Stimulated activated naive CD4-positive, alpha-beta T cell (primary cell): ENCODE data around the gene CD160.
"Not testable (repeated sequence)": the region's sequence is repeated elsewhere in the genome, so short reads cannot be mapped to it uniquely, and the experiment has no call there.

ENCODE experiments used
- DNase-seq, 6 experiments: peaks; one replicate each; lab custom pipeline; 2025; lab: John Stamatoyannopoulos, UW

The CD160 gene, protein sequence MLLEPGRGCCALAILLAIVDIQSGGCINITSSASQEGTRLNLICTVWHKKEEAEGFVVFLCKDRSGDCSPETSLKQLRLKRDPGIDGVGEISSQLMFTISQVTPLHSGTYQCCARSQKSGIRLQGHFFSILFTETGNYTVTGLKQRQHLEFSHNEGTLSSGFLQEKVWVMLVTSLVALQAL

DNA sequence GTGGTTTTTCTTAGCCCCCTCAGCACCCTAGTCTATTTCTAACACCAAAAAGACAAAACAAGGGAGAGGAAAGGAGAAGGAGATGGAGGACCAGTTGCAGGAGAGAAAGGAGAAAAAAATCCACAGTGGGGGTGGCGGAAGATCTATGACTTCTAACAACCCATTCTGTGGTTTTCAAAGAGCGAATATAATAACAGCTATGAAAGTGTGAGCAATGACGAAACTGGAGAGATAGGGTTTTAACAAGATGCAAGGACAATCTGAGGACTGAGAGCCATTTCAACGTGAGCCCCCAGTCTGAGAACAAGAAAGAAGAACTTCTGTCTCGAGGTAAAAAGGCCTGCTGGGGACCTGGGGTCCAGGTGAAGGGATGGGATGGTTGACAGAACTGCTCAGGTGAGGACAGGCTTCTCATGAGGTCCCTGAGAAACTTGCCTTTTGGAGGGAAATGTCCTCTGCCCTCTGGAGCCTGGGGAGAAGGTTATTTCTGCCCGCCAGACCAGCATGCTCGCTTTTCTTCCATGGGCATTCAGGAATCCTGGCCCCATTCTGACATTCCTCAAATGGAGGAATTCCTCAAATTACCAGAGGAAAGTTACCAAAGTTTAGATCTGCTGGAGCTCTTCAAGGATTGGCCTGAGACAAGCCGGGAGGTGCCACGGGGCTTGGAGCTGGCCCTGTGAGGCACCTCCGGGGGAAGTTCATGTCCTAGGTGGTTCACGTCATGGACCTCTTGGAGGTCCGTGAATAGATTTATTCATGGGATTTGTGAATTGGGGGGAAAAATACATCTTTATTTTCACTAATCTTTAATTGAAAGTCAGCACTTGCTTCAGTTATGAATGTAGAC, at the start of gene CD160:
Gene CD160 (plus strand): TSS at position 270 of the 850 bp plus-strand sequence. CDS start 8,829 bp downstream, outside the sequence.
- no peak for DNase-seq

DNA sequence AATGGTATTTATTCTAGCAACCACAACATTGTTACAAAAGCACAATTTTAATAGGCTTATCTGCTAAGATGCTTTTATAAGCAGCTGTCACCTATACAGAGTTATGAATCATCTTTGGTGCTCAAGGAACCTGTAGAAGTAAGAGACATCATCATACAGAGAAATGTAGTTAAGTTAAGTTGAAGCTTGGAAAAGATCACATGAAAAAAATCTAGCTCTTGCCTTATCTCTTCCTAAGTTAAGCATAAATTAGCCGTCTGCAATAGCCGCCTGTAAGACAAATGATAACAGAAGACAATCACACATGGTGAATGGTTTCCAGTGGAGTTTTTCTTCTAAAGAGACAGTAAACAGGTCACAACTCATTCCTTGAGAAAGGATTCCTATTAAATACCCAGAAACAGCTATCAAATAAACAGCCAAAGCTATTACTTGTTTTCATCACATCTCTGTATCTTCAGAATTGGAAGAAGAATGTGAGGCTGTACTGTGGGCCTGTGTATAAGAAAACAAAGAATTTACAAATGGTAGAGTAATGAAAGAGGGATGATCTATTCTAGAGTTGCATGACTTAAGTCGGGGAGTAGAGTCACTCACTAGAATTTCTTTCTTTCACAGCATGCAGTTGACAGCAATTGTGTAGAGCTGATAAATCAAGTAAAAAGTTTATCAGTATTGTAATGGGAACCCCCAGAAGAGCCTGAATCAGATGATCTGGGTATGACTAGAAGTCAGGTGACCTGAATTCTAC, 48.1 kb upstream of the CD160 start:
- DNase-seq: not testable (repeated sequence)

DNA sequence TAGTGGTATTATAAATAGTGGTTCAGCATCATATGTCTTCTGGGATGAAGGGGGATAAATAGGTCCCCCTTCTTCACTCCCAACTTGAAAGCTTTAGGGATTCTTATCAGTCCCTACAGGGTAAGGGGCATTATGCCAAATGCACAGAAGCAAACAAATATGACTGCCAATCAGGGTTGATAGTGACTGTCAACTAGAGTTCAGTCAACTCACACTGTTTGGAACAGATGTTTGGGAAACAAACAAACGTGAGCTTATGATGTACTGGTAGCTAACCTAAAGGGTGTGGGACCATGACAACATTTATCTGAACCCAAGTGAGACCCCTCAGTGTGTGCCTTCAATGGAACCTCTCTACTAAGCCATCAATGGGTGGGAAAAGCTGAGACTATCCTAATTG, 46.1 kb upstream of the CD160 start:
- not testable (repeated sequence) for DNase-seq

DNA sequence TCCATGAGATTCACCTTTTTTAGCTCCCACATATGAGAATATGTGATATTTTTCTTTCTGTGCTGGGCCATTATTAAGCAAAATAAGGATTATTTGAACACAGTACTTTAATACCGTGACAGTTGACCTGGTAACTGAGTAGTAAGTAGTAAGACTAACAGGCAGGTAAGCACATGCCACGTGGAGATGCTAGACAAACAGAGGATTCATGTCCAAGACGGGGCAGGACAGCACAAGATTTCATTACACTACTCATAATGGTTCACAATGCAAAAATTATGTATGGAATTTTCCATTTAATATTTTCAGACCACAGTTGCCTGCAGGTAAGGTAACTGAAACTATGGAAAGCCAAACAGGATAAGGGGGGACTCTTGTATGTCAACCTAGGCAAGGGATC, 34.4 kb upstream of the CD160 start:
- not testable (repeated sequence) for DNase-seq

DNA sequence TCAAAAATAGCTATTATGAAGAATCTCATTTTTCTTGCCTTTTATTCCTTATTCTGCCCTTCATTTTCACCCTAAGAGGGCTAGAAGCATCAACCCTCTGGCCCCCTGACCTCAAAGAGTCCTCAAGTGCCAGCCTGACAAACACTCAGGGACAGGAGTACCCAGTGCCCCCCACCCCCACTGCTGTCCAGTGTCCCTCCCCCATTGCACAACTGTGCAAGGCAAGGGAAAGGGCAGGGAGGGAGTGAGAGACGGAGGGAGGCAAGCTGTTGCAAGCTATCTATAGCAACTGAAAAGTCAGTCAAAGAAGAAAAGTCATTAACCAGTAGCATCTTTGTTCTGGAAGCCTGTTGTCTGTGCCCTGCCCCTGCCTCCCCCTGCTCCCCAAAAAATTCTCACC, 33.2 kb upstream of the CD160 start:
- DNase-seq: not testable (repeated sequence)

DNA sequence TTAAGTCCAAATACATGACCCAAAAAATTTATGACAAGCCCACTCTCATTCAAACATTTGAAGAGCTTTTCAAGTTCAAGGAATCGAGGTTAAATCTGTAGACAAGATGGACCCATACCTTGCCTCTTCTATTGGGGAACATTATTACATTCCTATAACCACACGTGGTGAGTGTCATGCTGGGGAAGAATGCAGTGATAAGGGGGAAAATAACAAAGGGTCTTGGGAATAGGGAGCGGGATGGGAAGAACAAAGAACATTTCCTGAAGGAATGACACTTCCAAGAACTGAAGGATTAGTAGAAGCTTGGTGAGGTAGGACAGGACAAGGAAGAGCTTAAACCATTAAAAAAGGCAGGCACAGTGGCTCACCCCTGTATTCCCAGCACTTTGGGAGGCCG, 31.0 kb upstream of the CD160 start:
- DNase-seq: no peak

DNA sequence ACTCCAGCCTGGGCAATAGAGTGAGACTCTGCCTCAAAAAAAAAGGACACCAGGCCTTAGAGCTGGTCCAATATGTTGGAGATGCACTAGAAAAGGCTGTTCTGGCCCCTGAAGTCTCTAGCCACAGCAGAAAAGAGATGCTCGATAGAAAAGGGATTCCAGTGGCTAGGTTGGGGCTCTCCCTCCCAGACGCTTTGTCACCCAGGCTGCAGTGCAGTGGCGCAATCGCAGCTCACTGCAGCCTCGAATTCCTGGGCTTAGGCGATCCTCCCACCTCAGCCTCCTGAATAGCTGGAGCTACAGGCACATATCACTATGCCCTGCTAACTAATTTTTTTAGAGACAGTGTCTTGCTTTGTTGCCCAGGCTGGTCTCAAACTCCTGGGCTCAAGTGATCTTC, 30.4 kb upstream of the CD160 start:
- no peak for DNase-seq

DNA sequence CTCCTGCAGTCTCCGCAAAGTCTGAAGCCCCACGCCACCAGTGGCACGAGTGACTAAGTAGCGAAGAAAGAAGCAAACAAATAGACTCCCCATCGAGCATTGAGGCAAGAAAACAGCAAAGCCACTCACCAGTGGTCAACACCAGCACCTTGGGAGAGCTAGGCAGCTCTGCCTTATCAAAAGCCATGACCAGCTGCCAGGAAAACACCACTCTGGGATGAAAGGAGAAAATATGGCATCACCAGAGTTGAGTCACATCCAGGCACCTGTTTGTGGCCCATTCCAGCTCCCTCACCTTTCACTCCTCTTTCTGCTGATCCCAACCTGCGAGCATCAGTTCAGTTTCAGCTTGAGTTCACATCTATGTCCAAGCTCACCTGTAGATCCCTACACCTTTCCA, 29.4 kb upstream of the CD160 start:
- DNase-seq: no peak

DNA sequence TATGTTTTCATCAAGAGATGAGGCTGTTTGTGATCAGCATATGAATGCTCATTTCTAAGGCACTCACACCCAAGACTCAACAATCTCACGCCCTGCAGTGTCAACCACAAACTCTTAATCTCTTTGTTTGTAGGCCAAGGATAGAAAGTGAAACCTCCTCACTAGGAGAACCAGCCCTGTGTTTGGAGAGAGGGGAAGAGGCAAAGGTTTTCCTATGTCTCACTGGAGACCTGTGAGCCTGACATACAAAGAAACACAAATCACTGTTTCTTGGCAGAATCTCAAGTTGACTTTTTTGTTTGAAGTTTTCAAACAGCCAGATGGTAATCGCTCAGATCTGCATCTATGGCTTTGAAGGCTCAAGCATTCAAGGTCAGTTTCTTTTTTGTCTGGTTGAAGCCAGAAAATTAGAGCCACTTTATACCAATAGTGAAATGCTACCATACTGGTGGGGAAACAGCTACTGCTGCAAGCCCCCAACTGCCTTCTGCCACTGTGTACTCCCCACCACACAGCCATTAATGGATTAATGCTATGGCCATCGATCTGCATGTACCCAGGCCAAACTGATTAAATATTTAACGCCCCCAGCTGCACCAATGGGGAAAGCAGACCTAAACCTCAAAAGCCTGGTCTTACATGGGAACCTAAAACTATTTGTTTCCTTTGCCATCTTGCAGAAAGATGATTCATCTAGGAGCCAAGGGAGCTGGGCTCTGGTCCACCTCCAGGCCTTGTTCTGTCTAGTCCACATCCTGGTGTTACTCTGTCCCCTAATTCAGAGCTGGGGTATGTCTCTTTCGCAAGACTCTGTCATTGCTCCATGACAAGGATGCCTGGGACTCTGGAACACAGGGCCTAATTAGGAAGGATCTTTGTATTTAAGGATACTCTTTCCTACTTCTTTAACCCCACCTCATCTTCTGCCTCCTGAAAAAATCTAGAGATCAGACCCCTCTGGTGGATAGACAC, 28.4 kb upstream of the CD160 start:
- peak in 3 of 6 experiments; percentile 11 to 34 (median 33) for DNase-seq

DNA sequence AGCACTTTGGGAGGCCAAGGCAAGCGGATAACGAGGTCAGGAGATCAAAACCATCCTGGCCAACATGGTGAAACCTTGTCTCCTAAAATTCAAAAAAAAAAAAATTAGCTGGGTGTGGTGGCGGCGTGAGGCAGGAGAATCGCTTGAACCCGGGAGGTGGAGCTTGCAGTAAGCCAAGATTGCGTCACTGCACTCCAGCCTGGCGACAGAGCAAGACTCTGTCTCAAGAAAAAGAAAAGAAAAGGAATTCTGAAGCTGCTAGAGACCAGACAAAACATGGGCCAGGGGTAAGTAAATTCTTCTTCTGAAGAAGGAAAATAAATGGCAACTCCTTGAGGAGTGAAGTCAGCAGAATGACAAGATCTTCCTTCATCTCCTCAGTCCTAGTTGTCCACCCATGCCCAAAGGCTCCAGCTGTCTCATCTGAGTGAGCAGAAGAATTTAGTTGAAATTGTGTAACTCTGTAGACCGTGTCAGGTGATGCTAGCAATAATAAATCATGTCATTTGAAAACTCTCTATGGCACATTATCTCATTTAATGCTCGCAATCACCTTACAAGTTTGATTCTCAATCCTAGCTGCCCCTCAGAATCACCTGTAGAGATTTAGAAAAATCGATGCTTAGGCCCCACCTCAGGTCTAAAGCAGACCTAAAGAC, 26.4 kb upstream of the CD160 start:
- DNase-seq: no peak

DNA sequence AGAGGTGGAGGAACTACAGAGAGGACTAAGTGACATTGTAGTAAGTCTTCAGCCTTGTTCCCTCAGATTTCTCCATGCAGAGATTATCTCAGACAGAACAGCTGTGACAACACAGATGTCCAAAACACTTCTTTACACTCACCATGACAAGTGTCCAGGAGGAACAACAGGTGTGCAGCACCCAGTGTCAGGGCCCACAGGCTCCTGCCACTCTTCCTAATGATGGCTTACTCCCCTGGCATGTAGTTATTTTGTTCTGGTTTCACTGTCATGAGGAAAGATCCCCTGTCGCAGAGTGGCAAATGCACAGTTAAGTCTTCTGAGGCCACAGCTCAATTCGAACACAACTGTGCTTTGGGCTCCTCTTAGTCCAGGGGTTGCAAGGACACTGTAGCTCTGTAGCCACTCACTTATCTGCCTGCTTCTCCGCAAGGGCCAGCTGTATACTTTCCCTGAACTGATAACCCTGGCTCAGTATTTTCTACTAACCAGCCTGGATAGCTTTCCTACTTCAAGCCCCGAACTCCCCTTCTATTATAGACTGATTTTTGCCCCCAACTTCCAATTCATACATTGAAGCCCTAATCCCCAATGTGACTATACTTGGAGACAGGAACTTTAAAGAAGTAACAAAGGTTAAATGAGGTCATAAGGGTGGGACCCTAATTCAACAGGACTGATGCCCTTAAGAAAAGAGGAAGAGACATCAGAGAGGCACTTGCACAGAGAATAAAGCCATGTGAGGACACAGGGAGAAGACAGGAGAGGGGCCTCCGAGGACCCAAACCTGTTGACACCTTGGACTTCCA, 23.3 kb upstream of the CD160 start:
- no peak for DNase-seq

DNA sequence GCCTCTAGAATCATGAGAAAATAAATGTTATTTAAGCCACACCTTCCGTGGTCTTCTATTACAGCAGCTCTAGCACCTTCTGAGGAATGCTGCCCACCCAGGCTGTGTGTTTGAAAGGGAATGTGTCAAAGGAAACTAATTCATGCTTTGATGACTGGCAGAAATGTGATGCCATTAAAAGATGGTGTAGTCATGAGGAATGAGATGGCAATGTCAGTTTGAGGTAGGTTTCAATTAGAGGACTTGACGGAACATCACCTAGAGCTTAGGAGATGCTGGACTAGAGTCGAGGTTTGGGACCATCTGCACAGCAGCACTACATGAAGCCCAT, 22.7 kb upstream of the CD160 start:
- DNase-seq: no peak

DNA sequence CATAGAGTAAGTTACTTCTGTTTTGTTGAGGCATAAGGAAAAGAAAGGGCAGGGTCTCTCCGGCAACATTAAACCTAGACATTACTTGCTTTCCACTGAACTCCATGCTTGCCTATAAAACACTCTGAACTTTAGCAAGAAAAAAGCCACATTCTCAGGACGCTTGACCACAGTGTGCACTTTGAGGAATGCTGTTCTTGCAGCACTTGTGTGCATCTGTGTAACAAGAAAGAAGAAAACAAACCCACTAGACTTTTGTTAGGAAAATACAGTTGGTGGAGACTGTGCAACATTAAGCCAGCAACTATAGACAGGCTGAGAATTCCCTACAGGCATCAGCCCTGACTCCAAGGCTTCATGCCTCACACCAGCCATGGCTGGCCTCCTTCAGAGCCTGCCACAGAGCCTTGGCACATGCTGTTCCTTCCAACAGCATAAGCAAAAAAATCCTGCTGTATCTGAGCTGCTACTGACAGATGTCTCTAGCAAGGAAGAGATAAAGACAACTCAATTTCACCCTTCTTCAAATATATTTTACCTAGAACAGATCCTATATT, 17.9 kb upstream of the CD160 start:
- DNase-seq: no peak

DNA sequence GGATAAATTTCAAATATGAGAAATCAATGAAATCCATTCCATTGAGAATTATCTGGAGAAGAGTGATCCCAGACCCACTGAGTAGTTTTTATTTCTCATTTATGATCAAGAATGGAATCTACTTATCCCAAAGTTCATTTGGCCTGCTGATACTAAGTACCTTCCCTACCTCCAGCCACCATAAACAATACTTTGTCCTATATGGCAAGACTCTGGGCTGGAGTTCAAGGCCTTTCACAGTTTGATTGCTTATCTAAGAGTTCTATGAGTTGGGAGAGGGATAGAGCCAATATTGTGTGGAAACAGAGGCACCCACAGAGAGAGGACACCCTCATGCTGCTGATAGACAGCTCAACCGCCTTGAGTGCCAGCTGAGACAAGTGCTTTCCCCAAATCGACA, 17.2 kb upstream of the CD160 start:
- DNase-seq: no peak

DNA sequence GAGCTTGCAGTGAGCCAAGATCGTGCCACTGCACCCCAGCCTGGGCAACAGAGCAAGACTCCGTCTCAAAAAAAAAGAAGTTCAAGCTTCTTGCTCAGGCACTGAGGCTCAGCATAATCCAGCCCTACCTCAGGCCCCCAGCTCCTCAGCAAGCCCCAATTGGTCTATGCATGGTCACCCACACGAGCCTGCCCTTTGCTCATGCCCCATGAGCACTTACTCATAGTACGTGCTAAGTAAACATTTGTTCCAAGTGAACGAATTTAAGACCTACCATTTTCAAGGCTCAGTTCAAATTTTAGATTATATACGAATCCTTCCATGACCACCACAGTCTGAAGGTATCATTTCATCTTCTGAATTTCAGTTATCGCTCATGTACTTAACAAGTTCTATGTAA, 16.5 kb upstream of the CD160 start:
- no peak for DNase-seq

DNA sequence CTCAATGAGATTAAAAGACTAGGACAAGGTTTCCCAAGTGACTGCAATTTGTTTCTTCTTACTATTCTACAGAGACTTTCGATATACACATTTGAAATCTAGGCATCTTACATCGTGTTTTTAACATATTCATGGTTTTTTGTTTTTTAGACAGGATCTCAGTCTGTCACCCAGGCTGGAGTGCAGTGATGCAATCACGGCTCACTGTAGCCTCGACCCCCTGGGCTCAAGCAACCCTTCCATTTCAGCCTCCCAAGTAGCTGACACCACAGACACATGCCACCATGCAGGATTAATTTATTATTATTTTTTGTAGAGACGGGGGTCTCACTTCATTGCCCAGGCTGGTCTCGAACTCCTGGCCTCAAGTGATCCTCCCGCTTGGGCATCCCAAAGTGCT, 13.7 kb upstream of the CD160 start:
- no peak for DNase-seq

DNA sequence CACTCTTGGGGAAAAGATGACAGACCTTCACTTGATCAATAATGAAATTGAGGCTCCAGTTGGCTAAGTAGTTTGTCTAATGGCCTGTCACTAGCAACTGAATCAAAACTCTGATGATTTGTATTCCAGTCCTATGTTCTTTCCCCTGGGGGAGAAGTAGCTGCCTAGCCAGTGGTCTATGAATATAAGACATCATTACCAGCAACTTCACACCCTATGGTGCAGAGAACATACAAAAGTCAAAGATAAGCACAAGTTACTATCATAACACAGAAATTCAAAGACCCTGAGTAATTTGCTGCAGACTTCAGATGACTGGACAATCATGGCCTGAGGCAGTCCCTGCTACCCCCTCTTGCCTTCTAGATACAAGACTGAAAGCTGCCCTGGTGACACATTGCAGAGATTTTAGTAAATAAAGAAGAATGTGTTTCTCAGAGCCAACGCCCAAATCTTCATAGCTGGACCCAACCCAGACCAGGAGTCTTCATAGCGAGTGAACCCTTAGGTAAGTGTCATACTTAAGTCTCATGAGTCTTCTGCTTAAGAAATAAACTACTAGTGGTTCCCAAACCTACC, 13.1 kb upstream of the CD160 start:
- no peak for DNase-seq

DNA sequence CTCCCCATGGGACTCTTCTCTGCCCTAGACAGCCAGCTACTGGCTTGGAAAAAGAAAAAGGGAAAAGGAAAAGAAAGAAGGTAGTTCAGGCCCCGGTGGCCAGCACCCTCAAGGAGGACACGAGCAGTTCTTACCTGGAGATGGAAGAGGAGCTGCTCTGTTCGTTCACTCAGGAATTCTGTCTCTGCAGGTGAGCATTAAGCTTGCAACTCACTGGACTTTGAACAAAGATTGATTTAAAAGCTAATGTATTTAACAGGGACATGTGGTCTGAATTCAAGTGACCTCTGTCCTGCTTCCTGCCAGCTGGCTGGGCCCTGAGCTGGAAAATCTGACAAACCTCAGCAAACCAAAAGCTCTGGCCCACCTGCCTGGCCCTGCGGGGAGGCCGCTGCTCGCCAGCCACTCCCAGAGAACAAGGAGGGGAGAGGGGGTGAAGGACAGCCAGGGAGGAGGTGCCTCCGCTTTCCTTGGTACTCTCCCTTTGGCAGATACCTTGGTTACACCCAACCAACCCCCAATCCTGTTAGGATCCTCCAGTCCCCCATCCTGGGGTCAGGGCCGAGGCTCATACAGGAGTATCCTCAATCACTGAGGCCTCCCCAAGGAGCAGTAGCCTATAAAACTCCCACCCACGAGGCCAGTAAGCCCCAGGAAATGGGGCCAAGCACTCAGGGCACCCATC, 12.0 kb upstream of the CD160 start, which contains the start of gene PDZK1:
Gene PDZK1 (minus strand): TSS at position 186 of the 685 bp plus-strand sequence. CDS start 19,347 bp downstream, outside the sequence.
- no peak for DNase-seq

DNA sequence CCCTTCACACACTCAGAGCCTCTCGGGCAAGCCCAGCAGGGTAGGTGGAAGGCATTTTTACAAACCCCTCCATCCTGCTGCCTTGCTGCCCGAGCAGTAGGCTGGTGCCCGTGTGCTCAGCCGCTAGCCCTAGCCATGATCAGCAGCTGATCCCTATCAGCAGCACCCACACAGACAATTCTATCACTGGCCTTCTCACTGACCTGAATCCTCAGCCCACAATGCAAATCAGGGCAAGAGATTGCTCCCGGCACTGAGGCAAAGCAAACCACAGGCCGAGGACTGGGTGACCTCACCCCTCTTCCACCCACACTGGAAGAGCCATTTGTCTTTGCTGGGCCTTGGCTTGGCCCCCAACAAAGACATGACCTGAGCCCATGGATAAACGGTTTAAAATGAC, 11.2 kb upstream of the CD160 start:
- no peak for DNase-seq
